Neutrophil (primary cell): Measurements from ENCODE around the gene OLA1.

Source experiments
- H3K27ac ChIP-seq: fragments of 200-600 bp; sonication (generic); 2 replicates; pipeline ENCODE4 v1.5.1; 2016; ENCODE audit warnings: mild to moderate bottlenecking, moderate library complexity
- H3K27me3 ChIP-seq: fragments of 200-600 bp; sonication (generic); 2 replicates; pipeline ENCODE4 v1.6.0; 2016; ENCODE audit warnings: mild to moderate bottlenecking
- H3K36me3 ChIP-seq: fragments of 200-600 bp; sonication (generic); 2 replicates; pipeline ENCODE4 v1.5.1; 2017
- H3K4me1 ChIP-seq, 2 experiments: fragments of 200-600 bp in 1 of 2; sonication (generic) in 1 of 2; 1 replicate in 1 of 2; 2 replicates in 1 of 2; pipeline versions ENCODE4 v1.5.1 to v1.6.1; 2013 to 2016; ENCODE audit warnings: low read depth in 1 of 2, low read length in 1 of 2, mild to moderate bottlenecking in 1 of 2, moderate library complexity in 1 of 2; ENCODE audit not compliant: control insufficient read depth in 1 of 2, insufficient read depth in 1 of 2
- H3K4me3 ChIP-seq, 2 experiments: fragments of 200-600 bp in 1 of 2; sonication (generic) in 1 of 2; 1 replicate in 1 of 2; 2 replicates in 1 of 2; pipeline ENCODE4 v1.5.1; 2013 to 2016; ENCODE audit warnings: low read depth in 1 of 2, low read length in 1 of 2, mild to moderate bottlenecking in 1 of 2, moderate library complexity in 1 of 2
- H3K9me3 ChIP-seq: fragments of 200-600 bp; sonication (generic); 2 replicates; pipeline ENCODE4 v1.5.1; 2016
- CTCF ChIP-seq: fragments of 200-600 bp; sonication (generic); IDR thresholded peaks from 2 replicates; pipeline ENCODE4 v1.5.1; 2016; ENCODE audit warnings: antibody characterized with exemption

OLA1 gene

GRCh38 chr2:174202188-174202587 lies 46.1 kb downstream of the OLA1 start:
- Histone ChIP-seq H3K27ac (no peak overlapping the region), H3K27me3 (no peaks in the 10 kb centered on the region), H3K4me1 (no peaks in the 10 kb centered on the region), H3K4me3 (no peak overlapping the region), H3K9me3 (no peaks in the 10 kb centered on the region), H3K36me3 (no peaks in the 10 kb centered on the region)
- TF ChIP-seq CTCF = no peak

- no peak for TF ChIP-seq CTCF
- Histone ChIP-seq H3K36me3 (no peaks in the 10 kb centered on the region), H3K4me1 (no peaks in the 10 kb centered on the region), H3K27ac (no peak overlapping the region), H3K27me3 (no peaks in the 10 kb centered on the region), H3K4me3 (no peak overlapping the region), H3K9me3 (no peaks in the 10 kb centered on the region)
These were observed 49.3 kb downstream of the OLA1 start for GRCh38 chr2:174198846-174199564.

DNA sequence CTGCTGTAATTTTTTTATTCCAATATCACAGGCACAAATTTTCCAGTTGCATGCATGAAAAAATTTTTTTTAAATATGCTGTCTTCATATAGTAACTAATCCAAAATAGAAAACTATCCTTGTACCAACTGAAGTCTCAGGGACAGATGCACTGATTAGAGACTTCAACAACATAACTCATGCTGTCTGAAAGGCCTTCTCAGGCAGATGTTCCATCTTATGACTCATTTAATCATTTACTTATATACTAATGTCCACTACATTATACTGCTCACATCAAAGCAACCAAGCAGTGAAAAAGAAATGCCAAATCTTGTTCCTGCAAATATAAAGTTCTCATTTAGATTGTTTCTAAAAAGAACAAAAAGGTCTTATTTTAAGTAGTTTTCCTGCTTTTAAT lies 53.1 kb downstream of the OLA1 start:
- H3K27ac ChIP-seq = no peak overlapping the region
- no peaks in the 10 kb centered on the region for H3K4me1 ChIP-seq
- no peaks in the 10 kb centered on the region for H3K9me3 ChIP-seq
- H3K36me3 ChIP-seq = no peaks in the 10 kb centered on the region
- TF ChIP-seq CTCF = no peak
- H3K27me3 ChIP-seq = no peaks in the 10 kb centered on the region
- H3K4me3 ChIP-seq = no peak overlapping the region

- Histone ChIP-seq H3K36me3 (no peaks in the 10 kb centered on the region), H3K4me3 (no peak overlapping the region), H3K27me3 (no peaks in the 10 kb centered on the region), H3K4me1 (no peaks in the 10 kb centered on the region), H3K9me3 (no peaks in the 10 kb centered on the region), H3K27ac (no peak overlapping the region)
- TF ChIP-seq CTCF = no peak
These were observed 54.6 kb downstream of the OLA1 start for GRCh38 chr2:174193737-174194136.

DNA sequence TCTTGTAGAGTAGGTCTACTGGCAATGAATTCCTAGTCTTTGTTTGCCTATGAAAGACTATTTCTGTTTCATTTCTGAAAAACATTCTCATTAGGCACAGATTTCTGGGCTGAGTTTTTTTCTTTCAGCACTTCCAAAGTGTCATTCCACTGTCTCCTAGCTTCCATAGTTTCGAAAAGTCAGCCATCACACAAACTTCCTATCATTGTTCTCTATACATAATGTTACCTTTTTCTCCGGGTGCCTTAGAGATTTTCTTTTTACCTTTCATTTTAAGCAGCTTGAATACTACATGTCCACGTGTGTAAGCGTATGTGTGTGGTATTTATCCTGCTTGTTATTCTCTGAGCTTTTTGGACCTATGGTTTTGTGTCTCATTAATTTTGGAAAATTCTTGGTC lies 55.7 kb downstream of the OLA1 start:
- no peak overlapping the region for H3K4me3 ChIP-seq
- TF ChIP-seq CTCF = no peak
- H3K27ac ChIP-seq = no peak overlapping the region
- H3K36me3 ChIP-seq = no peaks in the 10 kb centered on the region
- no peaks in the 10 kb centered on the region for H3K27me3 ChIP-seq
- no peaks in the 10 kb centered on the region for H3K9me3 ChIP-seq
- H3K4me1 ChIP-seq = no peaks in the 10 kb centered on the region
